Measurements from ENCODE around the gene CASZ1.

Gene CASZ1

DNA sequence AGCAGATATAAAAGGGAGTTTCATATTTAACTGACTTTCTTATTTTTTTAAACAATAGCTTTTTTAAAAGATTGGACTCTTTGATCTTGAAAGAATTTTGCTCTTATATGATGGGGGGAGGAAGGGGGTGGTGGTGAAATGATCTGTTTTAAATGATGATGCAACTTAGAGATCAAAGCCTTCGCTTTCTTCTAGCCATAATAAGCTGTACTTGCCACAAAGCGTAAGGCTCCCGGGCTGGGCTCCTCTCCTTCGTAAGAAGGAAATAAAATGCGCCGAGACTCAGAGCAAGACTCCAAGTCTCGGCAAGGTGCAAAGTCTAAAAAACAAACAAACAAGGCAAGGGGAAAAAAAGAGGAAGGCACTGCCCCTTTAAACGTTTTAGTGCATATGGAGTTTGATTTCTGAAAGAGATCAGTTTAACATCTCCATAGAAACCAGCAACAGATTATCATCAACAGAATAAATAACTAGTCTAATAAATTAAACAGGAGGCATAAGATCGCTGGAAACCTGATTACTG, 3.3 kb downstream of the CASZ1 start:
- DNase-seq (ENCODE audit: low read depth, low spot score), result no peak
- H3K36me3 ChIP-seq (ENCODE audit: insufficient read depth, insufficient read length, low read length), result no peaks in the 10 kb centered on the region
- H3K9me3 ChIP-seq (ENCODE audit: insufficient read depth, low read length), result no peaks in the 10 kb centered on the region
- H3K27me3 ChIP-seq (ENCODE audit: insufficient read depth, insufficient read length), result peaks cover 29% of the 10 kb centered on the region
- H3K4me1 ChIP-seq (ENCODE audit: insufficient read depth, insufficient read length), result peaks cover 6% of the 10 kb centered on the region
- no peak for TF ChIP-seq ZNF274 (IDR thresholded peaks at IDR 0.05; ENCODE audit: low read depth, low read length)
- no peak for TF ChIP-seq SUZ12 (IDR thresholded peaks at IDR 0.05; ENCODE audit: extremely low read depth, insufficient read depth, insufficient read length)
- TF ChIP-seq YY1 (IDR thresholded peaks at IDR 0.05; ENCODE audit: insufficient read depth, insufficient read length), result no peak
- no peak overlapping the region for H3K4me3 ChIP-seq (ENCODE audit: insufficient read length, low read depth)
- no peak overlapping the region for H3K9ac ChIP-seq (ENCODE audit: insufficient read length, low read depth)

DNA sequence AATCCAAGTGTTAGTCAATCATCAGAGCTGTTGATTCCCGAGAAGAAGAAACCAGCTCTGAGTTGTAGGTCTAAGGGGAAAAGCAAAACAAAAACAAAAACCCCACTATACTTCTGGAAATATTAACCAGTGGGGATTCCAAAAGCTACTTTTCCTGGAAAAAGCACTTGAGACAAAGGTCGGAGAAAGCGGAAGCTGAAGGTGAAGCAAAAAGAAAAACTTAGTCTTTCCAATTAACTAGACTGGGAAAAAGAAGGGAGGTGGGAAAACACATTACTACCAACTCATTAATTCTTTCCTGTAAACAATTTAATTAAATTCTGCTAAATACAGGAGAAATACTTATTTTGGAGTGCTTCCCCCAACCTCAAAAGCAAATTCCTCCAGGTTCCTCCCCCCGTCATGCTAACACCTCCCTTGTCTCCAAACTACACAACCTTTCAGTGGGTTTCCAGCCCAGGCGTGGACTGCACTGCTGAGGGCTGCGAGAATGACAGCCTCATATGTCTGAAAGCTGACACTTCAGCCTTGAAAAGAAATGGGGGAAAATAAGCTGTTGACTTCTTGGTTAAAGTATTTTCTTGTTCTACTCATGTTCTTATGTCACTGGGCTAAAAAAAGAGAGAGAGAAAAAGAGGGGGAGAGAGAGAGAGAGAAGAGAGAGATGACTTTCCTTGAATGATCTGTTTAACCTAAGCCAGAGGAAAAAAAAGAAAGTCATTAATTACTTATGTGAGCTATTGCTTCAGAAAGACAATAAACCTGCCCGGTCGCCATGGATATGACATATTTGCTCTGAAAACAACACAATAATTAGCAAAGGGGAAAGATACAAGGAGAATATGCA, 5.1 kb downstream of the CASZ1 start:
- no peak overlapping the region for H3K4me3 ChIP-seq (ENCODE audit: insufficient read length, low read depth)
- DNase-seq (ENCODE audit: low read depth, low spot score), result no peak
- peaks cover 6% of the 10 kb centered on the region for H3K4me1 ChIP-seq (ENCODE audit: insufficient read depth, insufficient read length)
- peaks cover 29% of the 10 kb centered on the region for H3K27me3 ChIP-seq (ENCODE audit: insufficient read depth, insufficient read length)
- TF ChIP-seq ZNF274 (IDR thresholded peaks at IDR 0.05; ENCODE audit: low read depth, low read length), result no peak
- TF ChIP-seq YY1 (IDR thresholded peaks at IDR 0.05; ENCODE audit: insufficient read depth, insufficient read length), result no peak
- no peak for TF ChIP-seq SUZ12 (IDR thresholded peaks at IDR 0.05; ENCODE audit: extremely low read depth, insufficient read depth, insufficient read length)
- H3K36me3 ChIP-seq (ENCODE audit: insufficient read depth, insufficient read length, low read length), result no peaks in the 10 kb centered on the region
- no peak overlapping the region for H3K9ac ChIP-seq (ENCODE audit: insufficient read length, low read depth)
- no peaks in the 10 kb centered on the region for H3K9me3 ChIP-seq (ENCODE audit: insufficient read depth, low read length)

GRCh38 chr1:10789803-10790702, 6.4 kb downstream of the CASZ1 start:
- Histone ChIP-seq H3K9me3 (ENCODE audit: insufficient read depth, low read length) (no peaks in the 10 kb centered on the region), H3K9ac (ENCODE audit: insufficient read length, low read depth) (no peak overlapping the region), H3K4me1 (ENCODE audit: insufficient read depth, insufficient read length) (peaks cover 6% of the 10 kb centered on the region), H3K27me3 (ENCODE audit: insufficient read depth, insufficient read length) (peaks cover 21% of the 10 kb centered on the region), H3K36me3 (ENCODE audit: insufficient read depth, insufficient read length, low read length) (no peaks in the 10 kb centered on the region), H3K4me3 (ENCODE audit: insufficient read length, low read depth) (no peak overlapping the region)
- TF ChIP-seq ZNF274 (IDR thresholded peaks at IDR 0.05; ENCODE audit: low read depth, low read length) (no peak), SUZ12 (IDR thresholded peaks at IDR 0.05; ENCODE audit: extremely low read depth, insufficient read depth, insufficient read length) (no peak)
- no peak for DNase-seq (ENCODE audit: low read depth, low spot score)

- Histone ChIP-seq H3K9ac (ENCODE audit: insufficient read length, low read depth) (no peak overlapping the region), H3K4me3 (ENCODE audit: insufficient read length, low read depth) (no peak overlapping the region), H3K27me3 (ENCODE audit: insufficient read depth, insufficient read length) (peaks cover 13% of the 10 kb centered on the region), H3K4me1 (ENCODE audit: insufficient read depth, insufficient read length) (peaks cover 6% of the 10 kb centered on the region), H3K9me3 (ENCODE audit: insufficient read depth, low read length) (no peaks in the 10 kb centered on the region), H3K36me3 (ENCODE audit: insufficient read depth, insufficient read length, low read length) (no peaks in the 10 kb centered on the region)
- no peak for DNase-seq (ENCODE audit: low read depth, low spot score)
- TF ChIP-seq ZNF274 (IDR thresholded peaks at IDR 0.05; ENCODE audit: low read depth, low read length) (no peak), YY1 (IDR thresholded peaks at IDR 0.05; ENCODE audit: insufficient read depth, insufficient read length) (no peak), SUZ12 (IDR thresholded peaks at IDR 0.05; ENCODE audit: extremely low read depth, insufficient read depth, insufficient read length) (no peak)
Measured at GRCh38 chr1:10789047-10789791, 7.2 kb downstream of the CASZ1 start.

DNA sequence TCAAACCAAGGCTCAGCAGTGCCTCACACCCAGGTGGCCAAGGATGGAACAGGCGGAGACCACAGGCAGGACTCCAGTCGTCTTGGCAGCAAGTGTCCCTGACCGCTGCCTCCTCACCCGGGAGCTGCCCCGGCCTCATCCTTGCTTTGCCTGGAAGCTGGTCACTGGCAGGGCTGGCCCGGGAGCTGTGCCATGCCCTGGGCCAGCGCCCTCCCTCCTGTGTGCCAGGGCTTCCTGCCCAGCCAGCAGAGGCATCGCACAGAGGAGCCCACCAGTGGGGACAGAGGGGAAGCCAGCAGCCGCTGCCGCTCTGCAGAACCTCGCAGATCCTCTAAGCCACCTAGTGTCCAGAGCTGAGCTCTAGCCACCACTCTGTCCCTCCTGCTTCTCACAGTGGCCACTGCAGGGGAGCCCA, 7.8 kb downstream of the CASZ1 start:
- TF ChIP-seq ZNF274 (IDR thresholded peaks at IDR 0.05; ENCODE audit: low read depth, low read length), result no peak
- no peak for TF ChIP-seq SUZ12 (IDR thresholded peaks at IDR 0.05; ENCODE audit: extremely low read depth, insufficient read depth, insufficient read length)
- no peak for TF ChIP-seq YY1 (IDR thresholded peaks at IDR 0.05; ENCODE audit: insufficient read depth, insufficient read length)
- DNase-seq (ENCODE audit: low read depth, low spot score), result no peak
- Histone ChIP-seq H3K4me1 (ENCODE audit: insufficient read depth, insufficient read length) (peaks cover 6% of the 10 kb centered on the region), H3K9me3 (ENCODE audit: insufficient read depth, low read length) (no peaks in the 10 kb centered on the region), H3K36me3 (ENCODE audit: insufficient read depth, insufficient read length, low read length) (no peaks in the 10 kb centered on the region), H3K4me3 (ENCODE audit: insufficient read length, low read depth) (no peak overlapping the region), H3K9ac (ENCODE audit: insufficient read length, low read depth) (no peak overlapping the region), H3K27me3 (ENCODE audit: insufficient read depth, insufficient read length) (peaks cover 7% of the 10 kb centered on the region)

DNA sequence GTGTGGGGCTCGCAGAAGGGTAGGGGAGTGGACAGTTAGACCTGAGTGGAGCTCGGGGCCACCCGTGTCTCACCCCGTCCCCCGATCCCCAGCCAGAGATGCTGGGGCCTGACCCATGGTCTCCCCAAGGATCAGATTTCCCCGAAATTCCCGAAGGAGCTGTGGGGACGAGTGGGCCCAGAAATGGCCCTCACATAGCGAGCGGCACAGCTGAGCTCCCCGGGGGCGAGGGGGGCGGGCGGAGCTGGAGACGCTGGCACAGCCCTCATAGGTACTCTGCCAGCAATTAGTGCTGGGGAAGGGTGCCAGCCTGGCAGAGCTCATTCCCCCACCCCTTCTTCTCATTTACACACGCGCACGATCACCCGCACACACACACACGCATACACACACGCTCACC, 9.2 kb downstream of the CASZ1 start:
- no peak for DNase-seq (ENCODE audit: low read depth, low spot score)
- H3K27me3 ChIP-seq (ENCODE audit: insufficient read depth, insufficient read length), result no peaks in the 10 kb centered on the region
- no peak for TF ChIP-seq YY1 (IDR thresholded peaks at IDR 0.05; ENCODE audit: insufficient read depth, insufficient read length)
- TF ChIP-seq ZNF274 (IDR thresholded peaks at IDR 0.05; ENCODE audit: low read depth, low read length), result no peak
- no peak for TF ChIP-seq SUZ12 (IDR thresholded peaks at IDR 0.05; ENCODE audit: extremely low read depth, insufficient read depth, insufficient read length)
- no peak overlapping the region for H3K9ac ChIP-seq (ENCODE audit: insufficient read length, low read depth)
- H3K4me3 ChIP-seq (ENCODE audit: insufficient read length, low read depth), result no peak overlapping the region
- no peaks in the 10 kb centered on the region for H3K36me3 ChIP-seq (ENCODE audit: insufficient read depth, insufficient read length, low read length)
- no peaks in the 10 kb centered on the region for H3K9me3 ChIP-seq (ENCODE audit: insufficient read depth, low read length)
- H3K4me1 ChIP-seq (ENCODE audit: insufficient read depth, insufficient read length), result peaks cover 6% of the 10 kb centered on the region
